HL-60 (cell line): ENCODE data around the gene ELL2.

ENCODE experiments used
- CTCF ChIP-seq: IDR thresholded peaks from one replicate; pipeline ENCODE4 v1.5.1; 2011; ENCODE audit warnings: low read length, control low read depth, inconsistent platforms; ENCODE audit not compliant: insufficient read depth
- POLR2AphosphoS5 ChIP-seq: IDR thresholded peaks from 2 replicates; pipeline ENCODE4 v1.6.1; 2012; ENCODE audit warnings: low read depth

- no peak for TF ChIP-seq CTCF
- no peak for TF ChIP-seq POLR2AphosphoS5
These were observed 95.1 kb downstream of the ELL2 start for GRCh38 chr5:95866435-95867040.
